GM19468 (cell line): ENCODE results near the gene UCP2.
A peak's percentile ranks its signal among the peaks of the same experiment; 100 is the strongest.

Experiments
- ATAC-seq: cut with Tn5 transposase; IDR thresholded peaks from one replicate; pipeline ENCODE4 v1.9.1; 2021; ENCODE audit warnings: mild to moderate bottlenecking, moderate library complexity, moderate number of reproducible peaks; ENCODE audit not compliant: unreplicated experiment; ENCODE audit errors: extremely low read depth

Gene UCP2, protein sequence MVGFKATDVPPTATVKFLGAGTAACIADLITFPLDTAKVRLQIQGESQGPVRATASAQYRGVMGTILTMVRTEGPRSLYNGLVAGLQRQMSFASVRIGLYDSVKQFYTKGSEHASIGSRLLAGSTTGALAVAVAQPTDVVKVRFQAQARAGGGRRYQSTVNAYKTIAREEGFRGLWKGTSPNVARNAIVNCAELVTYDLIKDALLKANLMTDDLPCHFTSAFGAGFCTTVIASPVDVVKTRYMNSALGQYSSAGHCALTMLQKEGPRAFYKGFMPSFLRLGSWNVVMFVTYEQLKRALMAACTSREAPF

GRCh38 chr11:73982595-73982989, at the start of gene UCP2:
UCP2 (minus strand) TSS chr11:73982843; CDS start chr11:73978378, 4,465 bp downstream.
- ATAC-seq: peak; percentile 27

- no peak for ATAC-seq
These were observed 48.4 kb upstream of the UCP2 start for GRCh38 chr11:74030723-74031676.

- ATAC-seq: no peak
These were observed 43.0 kb upstream of the UCP2 start for GRCh38 chr11:74025467-74026166.

GRCh38 chr11:74024261-74025029, 41.8 kb upstream of the UCP2 start:
- no peak for ATAC-seq

DNA sequence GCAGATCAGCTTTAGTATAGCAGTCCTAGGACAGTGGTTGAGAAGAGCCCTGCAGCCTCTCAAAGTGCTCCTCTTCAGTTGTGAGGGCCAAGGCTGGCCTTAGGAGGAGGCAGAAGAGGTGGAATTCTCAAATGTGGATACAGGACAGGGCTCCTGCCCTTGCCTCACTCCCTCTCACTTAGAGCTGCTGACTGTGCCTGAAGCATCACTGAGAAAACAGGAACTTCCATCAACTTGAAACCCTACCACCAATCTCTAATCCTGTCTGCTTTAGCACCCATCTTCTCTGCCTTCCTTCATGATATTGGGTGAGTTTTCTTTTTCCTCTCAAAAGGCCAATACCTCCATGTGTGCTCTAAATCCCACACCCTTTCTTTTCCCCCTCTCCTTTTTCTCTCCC, 40.6 kb upstream of the UCP2 start:
- ATAC-seq: no peak

DNA sequence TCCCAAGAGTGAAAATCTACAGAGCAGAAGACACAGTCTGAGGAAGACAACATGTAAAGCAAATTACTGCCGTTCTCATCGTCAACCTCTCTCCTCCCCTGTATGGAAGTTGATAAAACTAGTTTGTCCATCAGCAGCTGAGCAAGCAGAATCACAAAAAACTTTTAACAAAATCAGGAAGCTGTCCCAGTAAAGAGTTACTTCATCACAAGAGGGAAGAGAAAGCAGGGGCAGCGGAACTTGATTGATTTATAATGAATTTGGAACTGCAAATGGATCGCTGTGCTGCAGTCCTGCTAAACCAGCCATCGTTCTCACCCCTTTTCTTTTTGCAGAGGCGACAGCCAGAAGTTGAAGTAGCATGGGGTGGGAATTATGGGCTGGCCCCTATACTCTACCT, 39.9 kb upstream of the UCP2 start:
- ATAC-seq: no peak

DNA sequence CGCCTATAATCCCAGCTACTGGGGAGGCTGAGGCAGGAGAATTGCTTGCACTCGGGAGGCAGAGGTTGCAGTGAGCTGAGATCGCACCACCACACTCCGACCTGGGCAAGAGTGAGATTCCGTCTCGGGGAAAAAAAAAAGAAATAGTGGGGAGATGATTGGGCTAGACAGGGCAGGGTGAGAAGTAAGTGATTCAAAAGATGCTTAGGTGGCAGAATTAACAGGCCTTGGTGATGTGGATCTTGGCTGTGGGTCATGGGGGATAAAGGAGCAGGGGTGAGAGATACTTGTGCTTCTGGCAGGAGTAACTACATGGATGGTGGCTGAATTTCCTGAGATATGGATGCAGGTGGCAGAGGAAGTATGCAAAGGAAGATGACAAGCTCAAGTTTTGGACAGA, 39.4 kb upstream of the UCP2 start:
- ATAC-seq: no peak

- ATAC-seq: no peak
These were observed 37.9 kb upstream of the UCP2 start for GRCh38 chr11:74020539-74020938.

- ATAC-seq: no peak
These were observed 37.2 kb upstream of the UCP2 start for GRCh38 chr11:74019860-74020259.

- no peak for ATAC-seq
These were observed 36.6 kb upstream of the UCP2 start for GRCh38 chr11:74019104-74019738.

DNA sequence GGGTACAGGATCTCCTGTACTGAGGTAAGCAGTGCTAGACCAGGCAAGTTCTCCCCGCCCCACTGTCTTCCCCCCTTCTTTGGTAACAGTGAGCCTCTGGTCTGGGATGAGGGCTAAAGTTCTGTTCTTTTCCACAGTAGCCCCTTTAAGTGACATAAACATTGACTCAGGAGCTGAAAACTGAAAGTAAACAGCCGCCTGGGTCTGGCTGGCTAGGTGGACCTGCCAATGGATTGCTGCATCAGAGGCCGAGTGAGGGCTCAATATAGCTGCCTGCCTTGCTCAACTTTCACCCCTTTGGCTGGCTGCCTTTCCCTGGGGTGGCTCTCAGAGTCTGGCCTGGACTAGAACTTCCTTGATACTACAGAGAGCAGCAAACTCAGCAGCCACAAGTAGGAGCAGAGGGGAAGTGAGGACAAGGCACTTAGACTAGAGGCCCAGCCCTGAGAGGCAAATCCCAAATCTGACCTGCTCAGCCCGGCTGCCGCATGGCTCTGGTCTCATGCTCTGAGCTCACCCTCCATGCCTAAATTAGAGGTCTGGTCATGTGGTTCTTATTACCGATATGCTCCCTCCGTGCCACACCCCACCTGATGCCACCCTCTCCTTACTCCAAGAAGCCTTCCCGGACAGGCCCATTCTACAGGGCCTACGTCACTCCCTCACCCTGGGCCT, 35.8 kb upstream of the UCP2 start:
- ATAC-seq: no peak

- no peak for ATAC-seq
These were observed 35.0 kb upstream of the UCP2 start for GRCh38 chr11:74017631-74018030.

DNA sequence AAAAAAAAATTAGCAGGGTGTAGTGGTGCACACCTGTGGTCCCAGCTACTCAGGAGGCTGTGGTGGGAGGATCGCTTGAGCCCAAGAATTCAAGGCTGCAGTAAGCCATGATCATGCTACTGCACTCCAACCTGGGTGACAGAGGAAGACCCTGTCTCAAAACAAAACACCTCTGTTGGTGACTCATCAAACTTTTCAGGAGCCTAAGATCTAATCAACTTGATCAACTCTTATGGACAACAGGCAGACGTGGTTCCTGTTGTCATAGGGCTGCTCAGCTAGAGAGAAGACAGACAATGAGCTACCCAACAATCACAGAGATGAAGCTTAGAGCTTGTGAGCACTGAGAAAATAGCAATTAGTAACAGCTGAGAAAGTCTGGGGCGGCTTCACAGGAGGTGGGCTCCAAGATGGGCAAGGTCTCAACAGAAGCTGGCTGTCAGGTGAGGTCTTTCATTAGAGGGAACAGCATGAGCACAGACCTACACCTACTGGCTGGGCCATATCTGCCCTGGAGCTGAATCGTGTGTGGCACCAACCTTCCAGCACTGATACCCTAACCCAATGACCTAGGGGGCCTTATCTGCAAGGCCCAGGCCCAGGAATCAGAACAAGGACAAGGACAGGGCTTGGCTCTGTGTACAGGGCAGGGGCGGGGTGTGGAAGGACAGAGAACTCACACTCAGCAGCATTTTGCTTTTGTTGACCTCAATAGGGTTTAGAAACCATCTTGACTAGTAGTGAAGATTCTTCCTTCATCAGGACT, 33.5 kb upstream of the UCP2 start:
- no peak for ATAC-seq

DNA sequence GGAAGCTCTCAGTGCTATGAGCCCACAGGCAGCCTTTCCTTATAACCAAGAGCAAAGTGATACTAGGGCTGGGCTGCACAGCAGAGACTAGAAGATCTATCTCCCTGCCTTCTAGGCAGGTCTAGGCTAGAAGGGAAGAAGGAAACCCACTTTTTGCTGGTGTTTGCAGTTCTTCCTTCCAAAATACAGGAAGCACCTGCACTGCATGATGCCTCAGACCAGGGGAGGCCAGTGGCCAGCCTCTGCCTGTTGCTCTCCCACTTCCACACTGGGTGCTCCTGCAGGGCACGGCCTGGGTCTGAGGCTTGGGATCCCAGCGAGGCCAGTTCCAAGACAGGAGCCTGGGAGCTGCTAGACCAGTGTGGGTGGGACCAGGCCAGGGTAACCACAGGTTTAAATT, 32.2 kb upstream of the UCP2 start:
- no peak for ATAC-seq

- no peak for ATAC-seq
These were observed 30.5 kb upstream of the UCP2 start for GRCh38 chr11:74013141-74013540.

GRCh38 chr11:74012074-74012809, 29.6 kb upstream of the UCP2 start:
- no peak for ATAC-seq

GRCh38 chr11:74011360-74012073, 28.9 kb upstream of the UCP2 start:
- no peak for ATAC-seq
